Spleen (tissue), 11 donors: ENCODE results near the gene MRPL51. TPM values are rescaled to one million over a fixed set of nuclear protein-coding genes. Genes with fewer than 3 reads are reported as not detected.
"Not testable (repeated sequence)": the region's sequence is repeated elsewhere in the genome, so short reads cannot be mapped to it uniquely, and the experiment has no call there.

Experiments
- DNase-seq: peaks from one replicate; pipeline ENCODE4 v3.0.0-alpha.2; 2020
- H3K27ac ChIP-seq, 8 donors: fragments of 200-600 bp; sonication (generic) in 7 of 8; 1 replicate in 4 of 8; 2 replicates in 4 of 8; pipeline versions ENCODE4 v1.5.0 to v1.8.0; 2016 to 2021; ENCODE audit warnings: inconsistent platforms in 4 of 8, mild to moderate bottlenecking in 4 of 8, moderate library complexity in 1 of 8
- H3K27me3 ChIP-seq, 7 donors: fragments of 200-600 bp; sonication (generic) in 6 of 7; replicated peaks in 1 of 7; 1 replicate in 4 of 7; 2 replicates in 3 of 7; pipeline versions ENCODE4 v1.5.0 to v1.8.0; 2016 to 2021; ENCODE audit warnings: inconsistent platforms in 3 of 7, mild to moderate bottlenecking in 1 of 7
- H3K36me3 ChIP-seq, 6 donors: fragments of 200-600 bp; sonication (generic) in 5 of 6; 1 replicate in 4 of 6; 2 replicates in 2 of 6; pipeline versions ENCODE4 v1.5.0 to v1.8.0; 2016 to 2021; ENCODE audit warnings: inconsistent platforms in 2 of 6
- H3K4me1 ChIP-seq, 6 donors: fragments of 200-600 bp; sonication (generic) in 5 of 6; 1 replicate in 3 of 6; 2 replicates in 3 of 6; pipeline versions ENCODE4 v1.5.0 to v1.8.0; 2016 to 2021; ENCODE audit warnings: inconsistent platforms in 3 of 6
- H3K4me3 ChIP-seq, 8 donors: fragments of 200-600 bp; sonication (generic) in 7 of 8; 1 replicate in 4 of 8; 2 replicates in 4 of 8; pipeline versions ENCODE4 v1.5.0 to v1.8.0; 2016 to 2021; ENCODE audit warnings: inconsistent platforms in 4 of 8, mild to moderate bottlenecking in 4 of 8, moderate library complexity in 2 of 8
- H3K9me3 ChIP-seq, 8 donors: fragments of 200-600 bp; sonication (generic) in 7 of 8; 1 replicate in 4 of 8; 2 replicates in 4 of 8; pipeline versions ENCODE4 v1.5.0 to v1.8.0; 2016 to 2021; ENCODE audit warnings: inconsistent platforms in 4 of 8
- POLR2A ChIP-seq, 3 donors: fragments of 450-650 bp; IDR thresholded peaks; one replicate each; pipeline ENCODE4 v1.5.1; 2017; ENCODE audit warnings: antibody characterized with exemption in 3 of 3, mild to moderate bottlenecking in 1 of 3
- POLR2AphosphoS5 ChIP-seq, 3 donors: sonication (generic); formaldehyde crosslinking; IDR thresholded peaks; one replicate each; pipeline ENCODE4 v1.5.1; 2017; ENCODE audit warnings: antibody characterized with exemption in 3 of 3
- WGBS, 5 donors: extraction: QIAGEN DNeasy Blood & Tissue Kit in 3 of 5; methylation state at CpG; one replicate each; pipeline versions ENCODE4 v1.1.5 to v1.1.7; 2013 to 2018; 5-methylcytosine and 5-hydroxymethylcytosine counted together
- intact Hi-C: fragments of 100-400 bp; cut with DNase I; formaldehyde crosslinking; loops from one replicate; pipeline ENCODE4 v1.15.0; 2023; ENCODE audit warnings: low total_unique reads
- polyA plus RNA-seq, 3 donors: library from polyadenylated mRNA; stranded (reverse); fragments of 200-250 nt; gene quantifications; one replicate each; pipeline ENCODE4 v1.2.1, GENCODE V29; 2013
- total RNA-seq, 7 donors: library from RNA; depleted of rRNA in 3 of 7; stranded (reverse); fragments of >200 nt in 3 of 7; fragmentation: NEBNext Ultra II Directional in 4 of 7; extraction: Animal tissue kit (Norgen Biotek cat#: 25700) in 4 of 7; gene quantifications; one replicate each; pipeline versions ENCODE4 v1.1.0 to v1.2.1, GENCODE V29; 2016 to 2021
- TF ChIP-seq, protein P1 (sequence below), 11 experiments: fragments of 200-600 bp in 7 of 11; fragments of 450-650 bp in 4 of 11; sonication (generic) in 4 of 11; IDR thresholded peaks in 8 of 11; conservative IDR thresholded peaks in 3 of 11; 1 replicate in 7 of 11; 2 replicates in 4 of 11; pipeline versions ENCODE4 v1.4.0 to v1.8.0; 2016 to 2021; ENCODE audit warnings: antibody characterized with exemption in 11 of 11, inconsistent platforms in 4 of 11, mild to moderate bottlenecking in 1 of 11
- donor health status: healthy with polysubstance abuse.
- donor health status: DM: no; HTN: no; CAD: no; lungs with moderate emphysema.
- donor health status: DM: no; HTN: no; CAD: no.
- donor health status: Bipolar disorder and iron deficiency.
- donor health status: healthy.
- donor health status: DM: no; HTN: no; CAD: no.
- donor health status: DM: yes; HTN: yes; CAD: no.

Gene MRPL51
- total and polyA plus RNA-seq, 10 donors, result 34.0 to 137 (median 90.9) TPM

DNA sequence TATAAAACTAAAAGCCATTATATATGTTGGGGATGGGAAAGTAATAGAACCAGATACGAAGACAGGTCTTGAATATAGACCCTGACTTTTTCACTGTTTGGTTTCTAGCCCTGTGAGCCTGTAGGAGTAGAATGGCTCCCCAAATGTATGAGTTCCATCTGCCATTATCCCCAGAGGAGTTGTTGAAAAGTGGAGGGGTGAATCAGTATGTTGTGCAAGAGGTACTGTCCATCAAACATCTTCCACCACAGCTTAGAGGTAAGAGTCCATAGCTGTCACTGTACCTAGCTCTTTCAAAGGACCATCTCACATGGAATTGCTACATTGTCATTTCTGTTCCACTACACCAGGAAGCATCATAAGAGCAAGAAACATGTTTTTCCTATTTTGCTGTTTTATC lies 1.9 kb upstream of the MRPL51 start:
- peaks cover 0 to 67% (median 30%) of the 10 kb centered on the region in 6 donors for H3K36me3 ChIP-seq
- no peak for DNase-seq
- peak overlapping the region in 7 of 8 donors; percentile 97 to 99 (median 98) for H3K27ac ChIP-seq
- WGBS, 5 donors, result 61 to 81% (median 64%) methylated on average over 1 of the region's 1 CpG
- intact Hi-C loops, result no loop called here
- H3K9me3 ChIP-seq, result no peaks in the 10 kb centered on the region
- peaks cover 21 to 54% (median 31%) of the 10 kb centered on the region in 6 donors for H3K4me1 ChIP-seq
- TF ChIP-seq POLR2A (IDR thresholded peaks at IDR 0.05) (no peak), POLR2AphosphoS5 (IDR thresholded peaks at IDR 0.05) (no peak)
- TF ChIP-seq, protein P1, sequence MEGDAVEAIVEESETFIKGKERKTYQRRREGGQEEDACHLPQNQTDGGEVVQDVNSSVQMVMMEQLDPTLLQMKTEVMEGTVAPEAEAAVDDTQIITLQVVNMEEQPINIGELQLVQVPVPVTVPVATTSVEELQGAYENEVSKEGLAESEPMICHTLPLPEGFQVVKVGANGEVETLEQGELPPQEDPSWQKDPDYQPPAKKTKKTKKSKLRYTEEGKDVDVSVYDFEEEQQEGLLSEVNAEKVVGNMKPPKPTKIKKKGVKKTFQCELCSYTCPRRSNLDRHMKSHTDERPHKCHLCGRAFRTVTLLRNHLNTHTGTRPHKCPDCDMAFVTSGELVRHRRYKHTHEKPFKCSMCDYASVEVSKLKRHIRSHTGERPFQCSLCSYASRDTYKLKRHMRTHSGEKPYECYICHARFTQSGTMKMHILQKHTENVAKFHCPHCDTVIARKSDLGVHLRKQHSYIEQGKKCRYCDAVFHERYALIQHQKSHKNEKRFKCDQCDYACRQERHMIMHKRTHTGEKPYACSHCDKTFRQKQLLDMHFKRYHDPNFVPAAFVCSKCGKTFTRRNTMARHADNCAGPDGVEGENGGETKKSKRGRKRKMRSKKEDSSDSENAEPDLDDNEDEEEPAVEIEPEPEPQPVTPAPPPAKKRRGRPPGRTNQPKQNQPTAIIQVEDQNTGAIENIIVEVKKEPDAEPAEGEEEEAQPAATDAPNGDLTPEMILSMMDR (IDR thresholded peaks at IDR 0.05 in 8 of 11, conservative IDR thresholded peaks at IDR 0.05 in 3 of 11), result no peak
- H3K4me3 ChIP-seq, result peak overlapping the region in 7 of 8 donors; percentile 60 to 81 (median 78)
- no peaks in the 10 kb centered on the region for H3K27me3 ChIP-seq

DNA sequence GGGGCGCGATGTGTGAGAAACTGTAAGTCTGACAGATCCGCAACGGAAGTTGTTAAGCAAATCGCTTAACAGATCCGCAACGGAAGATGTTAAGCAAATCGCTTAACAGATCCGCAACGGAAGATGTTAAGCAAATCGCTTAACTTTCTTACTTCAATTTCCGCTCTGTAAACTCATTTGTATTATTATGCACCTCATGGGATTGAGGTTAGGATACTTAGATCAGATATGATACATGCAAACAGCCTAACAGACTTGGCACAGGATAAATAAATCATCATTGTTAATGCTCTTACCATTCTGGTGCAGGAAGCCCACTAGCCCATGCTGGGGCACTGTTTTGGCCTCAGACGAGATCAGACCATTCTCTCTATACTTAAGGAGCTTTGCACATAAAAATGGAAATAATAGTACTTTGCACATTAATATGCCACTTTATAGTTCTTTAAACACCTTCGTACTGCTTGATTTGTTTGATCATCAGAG lies 1.2 kb upstream of the MRPL51 start:
- 0 to 1% (median 1%) methylated on average over 14 of the region's 14 CpGs for WGBS, 5 donors
- no peak for TF ChIP-seq POLR2AphosphoS5 (IDR thresholded peaks at IDR 0.05)
- TF ChIP-seq, protein P1 (IDR thresholded peaks at IDR 0.05 in 8 of 11, conservative IDR thresholded peaks at IDR 0.05 in 3 of 11), result peak in 1 of 11 experiments; percentile 6

DNA sequence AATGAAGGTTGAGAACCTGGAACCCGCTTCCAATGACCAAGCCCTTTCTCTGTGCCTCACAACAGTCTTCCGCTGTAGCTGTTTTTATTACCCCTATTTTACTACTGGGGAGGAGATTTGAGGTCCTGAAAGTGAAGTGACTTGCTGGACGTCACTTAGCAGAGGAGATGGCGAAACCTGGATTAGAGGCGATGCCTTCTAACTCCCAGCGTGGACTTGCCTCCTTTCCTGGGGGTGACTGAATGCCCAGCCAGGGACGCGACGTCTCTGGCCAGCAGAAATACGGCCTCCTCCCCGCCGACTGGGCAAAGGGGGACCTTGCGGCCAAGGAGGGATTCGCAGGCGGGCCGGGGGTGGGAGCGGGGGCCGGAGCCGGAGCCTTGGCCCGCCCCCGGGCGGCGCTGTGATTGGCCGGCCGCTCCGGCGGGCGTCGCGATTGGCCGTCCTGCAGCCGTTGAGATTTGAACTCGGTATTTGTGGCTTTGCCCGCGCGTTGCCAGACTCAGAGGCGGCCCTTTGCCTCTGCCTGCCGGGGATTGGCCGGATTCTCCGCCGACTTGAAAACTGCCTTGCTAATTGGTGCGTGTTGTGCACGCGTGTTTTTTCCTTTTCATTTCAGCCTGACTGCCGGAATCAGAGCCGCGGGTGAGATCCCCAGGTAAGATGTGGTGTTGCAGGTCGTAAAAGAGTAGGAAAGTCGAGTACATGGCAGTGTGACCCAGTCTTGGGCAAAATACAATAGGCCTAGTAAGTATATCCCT lies 615 bp upstream of the MRPL51 start, which contains the start of gene NCAPD2:
Gene NCAPD2 (plus strand): TSS at position 606 of the 761 bp plus-strand sequence. CDS start 997 bp downstream, outside the sequence.
- peak within 1 kb of the TSS; percentile 97 to 99 (median 98) for H3K27ac ChIP-seq
- TF ChIP-seq, protein P1 (IDR thresholded peaks at IDR 0.05 in 8 of 11, conservative IDR thresholded peaks at IDR 0.05 in 3 of 11), result peak in 10 of 11 experiments; percentile 42 to 84 (median 72)
- peak in 2 of 3 donors; percentile 18 to 79 for TF ChIP-seq POLR2AphosphoS5 (IDR thresholded peaks at IDR 0.05)
- TF ChIP-seq POLR2A (IDR thresholded peaks at IDR 0.05), result no peak
- no peaks in the 10 kb centered on the region for H3K27me3 ChIP-seq
- peak within 1 kb of the TSS; percentile 60 to 81 (median 78) for H3K4me3 ChIP-seq
- peak; percentile 98 for DNase-seq
- intact Hi-C loops, result no loop called here
- WGBS, 5 donors, result 0 to 1% (median 0%) methylated on average over 20 to 49 of the region's 49 CpGs
- no peaks in the 10 kb centered on the region for H3K9me3 ChIP-seq
- H3K4me1 ChIP-seq, result peaks cover 21 to 54% (median 31%) of the 10 kb centered on the region in 6 donors
- peaks cover 0 to 54% (median 19%) of the 10 kb centered on the region in 6 donors for H3K36me3 ChIP-seq

More for the DNA sequence above, 1.2 kb upstream of the MRPL51 start:
- DNase-seq, result no peak
- Histone ChIP-seq H3K36me3 (peaks cover 0 to 60% (median 25%) of the 10 kb centered on the region in 6 donors), H3K4me3 (peak overlapping the region; percentile 60 to 81 (median 78)), H3K27me3 (no peaks in the 10 kb centered on the region), H3K9me3 (no peaks in the 10 kb centered on the region), H3K4me1 (peaks cover 21 to 54% (median 31%) of the 10 kb centered on the region in 6 donors), H3K27ac (peak overlapping the region; percentile 97 to 99 (median 98))
- intact Hi-C loops, result no loop called here

DNA sequence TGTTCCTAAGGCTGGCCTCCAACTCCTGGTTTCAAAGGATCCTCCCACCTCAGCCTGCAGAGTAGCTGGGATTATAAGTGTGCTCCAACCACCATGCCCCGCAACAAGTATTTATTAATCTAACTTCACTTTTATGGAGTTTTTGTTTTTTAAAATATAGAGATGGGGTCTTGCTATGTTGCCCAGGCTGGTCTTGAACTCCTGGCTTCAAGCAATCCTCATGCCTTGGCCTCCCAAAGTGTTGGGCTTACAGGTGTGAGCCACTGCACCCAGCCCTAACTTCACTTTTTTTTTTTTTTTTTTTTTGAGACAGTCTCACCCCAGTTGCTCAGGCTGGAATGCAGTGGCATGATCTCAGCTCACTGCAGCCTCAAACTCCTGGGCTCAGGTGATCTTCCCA lies 2.4 kb downstream of the MRPL51 start:
- intact Hi-C loops, H3K27me3 ChIP-seq: not testable (repeated sequence)
- 98 to 100% (median 100%) methylated on average over 1 of the region's 1 CpG for WGBS, 5 donors

More for the DNA sequence above, 2.4 kb downstream of the MRPL51 start:
- not testable (repeated sequence) for DNase-seq, H3K27ac ChIP-seq, H3K4me3 ChIP-seq, H3K9me3 ChIP-seq
- peaks cover 0 to 26% (median 8%) of the 10 kb centered on the region in 6 donors for H3K36me3 ChIP-seq
- peaks cover 21 to 35% (median 27%) of the 10 kb centered on the region in 6 donors for H3K4me1 ChIP-seq
